HEK293 (cell line): ENCODE data around the gene ARL8A.

ENCODE experiments used
- CTCF ChIA-PET: fragments of 350-600 bp; formaldehyde crosslinking; extraction: SDS; loops from one replicate; lab custom pipeline; 2021; ENCODE audit warnings: antibody characterized with exemption; lab: Yijun Ruan, JAX
- POLR2A ChIA-PET: fragments of 300-600 bp; formaldehyde crosslinking; extraction: SDS; loops from one replicate; lab custom pipeline; 2020; ENCODE audit warnings: antibody characterized with exemption, inconsistent platforms; lab: Yijun Ruan, JAX
- H3K27ac ChIP-seq: fragments of 200-500 bp; sonication (Bioruptor generic); 2 replicates; pipeline ENCODE4 v1.5.1; 2014; ENCODE audit warnings: low read depth, low read length, control low read depth, inconsistent platforms; ENCODE audit errors: extremely low read depth
- H3K36me3 ChIP-seq, 2 experiments: fragments of 200-500 bp in 1 of 2; sonication (Bioruptor generic) in 1 of 2; 1 replicate in 1 of 2; 2 replicates in 1 of 2; pipeline ENCODE4 v1.5.1; 2014 to 2017; ENCODE audit warnings: inconsistent platforms in 2 of 2, low read length in 2 of 2; ENCODE audit not compliant: control insufficient read depth in 2 of 2, insufficient read depth in 1 of 2
- H3K4me1 ChIP-seq: fragments of 200-500 bp; sonication (Bioruptor generic); 2 replicates; pipeline ENCODE4 v1.5.1; 2014; ENCODE audit warnings: mild to moderate bottlenecking, low read length, inconsistent platforms; ENCODE audit not compliant: control insufficient read depth, insufficient read depth
- H3K4me3 ChIP-seq: 2 replicates; pipeline ENCODE4 v1.5.1; 2011; ENCODE audit warnings: low read depth, mild to moderate bottlenecking, control low read depth, low read length, moderate library complexity
- H3K9me3 ChIP-seq: fragments of 200-500 bp; sonication (Bioruptor generic); 2 replicates; pipeline ENCODE4 v1.5.1; 2014; ENCODE audit warnings: low read depth, low read length, inconsistent platforms; ENCODE audit not compliant: control insufficient read depth, insufficient read depth
- ATF2 ChIP-seq: fragments of 450-650 bp; formaldehyde crosslinking; IDR thresholded peaks from 2 replicates; pipeline ENCODE4 v1.5.1; 2016; ENCODE audit warnings: missing biosample characterization, missing genetic modification characterization, low read depth
- BCL11A ChIP-seq: fragments of 450-650 bp; formaldehyde crosslinking; IDR thresholded peaks from 2 replicates; pipeline ENCODE4 v1.5.1; 2016; ENCODE audit warnings: low read depth, missing biosample characterization, missing genetic modification characterization
- ELK4 ChIP-seq: IDR thresholded peaks from 2 replicates; pipeline ENCODE4 v1.6.1; 2011; ENCODE audit warnings: mild to moderate bottlenecking, low read depth, low read length, borderline replicate concordance
- FEZF1 ChIP-seq: fragments of 450-650 bp; formaldehyde crosslinking; IDR thresholded peaks from 2 replicates; pipeline ENCODE4 v1.5.1; 2016; ENCODE audit warnings: missing biosample characterization, missing genetic modification characterization
- GLI2 ChIP-seq: fragments of 450-650 bp; formaldehyde crosslinking; IDR thresholded peaks from 2 replicates; pipeline ENCODE4; 2017; ENCODE audit warnings: missing biosample characterization, missing genetic modification characterization, low read depth, borderline replicate concordance
- HOXC10 ChIP-seq: sonication (generic); formaldehyde crosslinking; IDR thresholded peaks from 2 replicates; pipeline ENCODE4 v1.8.1; 2023; ENCODE audit warnings: mild to moderate bottlenecking, missing genetic modification reagents
- KLF16 ChIP-seq: fragments of 450-650 bp; formaldehyde crosslinking; IDR thresholded peaks from 2 replicates; pipeline ENCODE4 v1.5.1; 2017; ENCODE audit warnings: missing biosample characterization, missing genetic modification characterization
- OSR2 ChIP-seq: fragments of 450-650 bp; formaldehyde crosslinking; IDR thresholded peaks from 2 replicates; pipeline ENCODE4 v1.5.1; 2016; ENCODE audit warnings: missing biosample characterization, missing genetic modification characterization
- SCRT1 ChIP-seq: fragments of 450-650 bp; formaldehyde crosslinking; IDR thresholded peaks from 2 replicates; pipeline ENCODE4 v1.5.1; 2016; ENCODE audit warnings: missing biosample characterization, missing genetic modification characterization, borderline replicate concordance
- YY2 ChIP-seq: fragments of 450-650 bp; formaldehyde crosslinking; IDR thresholded peaks from 2 replicates; pipeline ENCODE4 v1.5.1; 2016; ENCODE audit warnings: missing biosample characterization, missing genetic modification characterization
- ZBTB7A ChIP-seq: fragments of 450-650 bp; formaldehyde crosslinking; IDR thresholded peaks from 2 replicates; pipeline ENCODE4 v1.5.1; 2016; ENCODE audit warnings: low read depth, missing biosample characterization, missing genetic modification characterization
- ZNF138 ChIP-seq: fragments of 450-650 bp; formaldehyde crosslinking; IDR thresholded peaks from 2 replicates; pipeline ENCODE4 v1.5.1; 2016; ENCODE audit warnings: missing biosample characterization, missing genetic modification characterization, borderline replicate concordance
- ZNF16 ChIP-seq: fragments of 450-650 bp; formaldehyde crosslinking; IDR thresholded peaks from 2 replicates; pipeline ENCODE4 v1.5.1; 2016; ENCODE audit warnings: low read depth, missing biosample characterization, missing genetic modification characterization
- ZNF202 ChIP-seq: fragments of 450-650 bp; formaldehyde crosslinking; IDR thresholded peaks from 2 replicates; pipeline ENCODE4 v1.5.1; 2016; ENCODE audit warnings: missing biosample characterization, missing genetic modification characterization, borderline replicate concordance
- ZNF221 ChIP-seq: fragments of 450-650 bp; formaldehyde crosslinking; IDR thresholded peaks from 2 replicates; pipeline ENCODE4 v1.5.1; 2017; ENCODE audit warnings: missing biosample characterization, missing genetic modification characterization, borderline replicate concordance
- ZNF311 ChIP-seq: fragments of 450-650 bp; formaldehyde crosslinking; IDR thresholded peaks from 2 replicates; pipeline ENCODE4 v1.5.1; 2017; ENCODE audit warnings: missing biosample characterization, missing genetic modification characterization, borderline replicate concordance
- ZNF366 ChIP-seq: fragments of 450-650 bp; formaldehyde crosslinking; conservative IDR thresholded peaks from 2 replicates; pipeline ENCODE4 v1.5.1; 2016; ENCODE audit warnings: missing biosample characterization, missing genetic modification characterization
- ZNF529 ChIP-seq: fragments of 450-650 bp; formaldehyde crosslinking; IDR thresholded peaks from 2 replicates; pipeline ENCODE4 v1.5.1; 2017; ENCODE audit warnings: missing genetic modification characterization, missing biosample characterization; ENCODE audit not compliant: insufficient replicate concordance
- ZNF561 ChIP-seq: fragments of 450-650 bp; IDR thresholded peaks from 2 replicates; pipeline ENCODE4 v1.5.1; 2018; ENCODE audit warnings: missing biosample characterization, missing genetic modification characterization, borderline replicate concordance
- ZNF623 ChIP-seq: fragments of 450-650 bp; formaldehyde crosslinking; IDR thresholded peaks from 2 replicates; pipeline ENCODE4 v1.5.1; 2016; ENCODE audit warnings: missing biosample characterization, missing genetic modification characterization
- ZNF785 ChIP-seq: fragments of 450-650 bp; formaldehyde crosslinking; IDR thresholded peaks from 2 replicates; pipeline ENCODE4 v1.5.1; 2016; ENCODE audit warnings: missing biosample characterization, missing genetic modification characterization
- ZNF791 ChIP-seq: fragments of 450-650 bp; formaldehyde crosslinking; IDR thresholded peaks from 2 replicates; pipeline ENCODE4 v1.5.1; 2016; ENCODE audit warnings: missing biosample characterization, missing genetic modification characterization
- ZNF837 ChIP-seq: fragments of 450-650 bp; formaldehyde crosslinking; IDR thresholded peaks from 2 replicates; pipeline ENCODE4 v1.5.1; 2016; ENCODE audit warnings: missing biosample characterization, missing genetic modification characterization
- TF ChIP-seq, protein P1 (sequence below): fragments of 450-650 bp; IDR thresholded peaks from 2 replicates; pipeline ENCODE4 v1.5.1; 2018; ENCODE audit warnings: missing biosample characterization, missing genetic modification characterization
- TF ChIP-seq, protein P2 (sequence below): fragments of 450-650 bp; formaldehyde crosslinking; IDR thresholded peaks from 2 replicates; pipeline ENCODE4 v1.5.1; 2016; ENCODE audit warnings: missing biosample characterization, missing genetic modification characterization
- TF ChIP-seq, protein P3 (sequence below): fragments of 450-650 bp; formaldehyde crosslinking; IDR thresholded peaks from 2 replicates; pipeline ENCODE4 v1.5.1; 2016; ENCODE audit warnings: missing biosample characterization, missing genetic modification characterization

Gene ARL8A

GRCh38 chr1:202154148-202154765 is 9.7 kb upstream of the ARL8A start:
- Histone ChIP-seq H3K4me3 (no peak overlapping the region), H3K27ac (no peak overlapping the region), H3K9me3 (no peaks in the 10 kb centered on the region), H3K36me3 (no peaks in the 10 kb centered on the region), H3K4me1 (no peaks in the 10 kb centered on the region; the same call in 1 of the 2 replicates)
- TF ChIP-seq OSR2 (tag by site-specific recombination) (no peak), ZNF16 (tag by site-specific recombination) (no peak), ZNF791 (tag by site-specific recombination) (no peak), ZNF202 (tag by site-specific recombination) (no peak), ZBTB7A (tag by site-specific recombination) (no peak), ZNF311 (tag by site-specific recombination) (no peak), FEZF1 (no peak), ZNF529 (tag by site-specific recombination) (no peak), ZNF837 (tag by site-specific recombination) (no peak), ATF2 (tag by site-specific recombination) (no peak), ZNF366 (tag by site-specific recombination) (no peak)
- TF ChIP-seq, protein P1, sequence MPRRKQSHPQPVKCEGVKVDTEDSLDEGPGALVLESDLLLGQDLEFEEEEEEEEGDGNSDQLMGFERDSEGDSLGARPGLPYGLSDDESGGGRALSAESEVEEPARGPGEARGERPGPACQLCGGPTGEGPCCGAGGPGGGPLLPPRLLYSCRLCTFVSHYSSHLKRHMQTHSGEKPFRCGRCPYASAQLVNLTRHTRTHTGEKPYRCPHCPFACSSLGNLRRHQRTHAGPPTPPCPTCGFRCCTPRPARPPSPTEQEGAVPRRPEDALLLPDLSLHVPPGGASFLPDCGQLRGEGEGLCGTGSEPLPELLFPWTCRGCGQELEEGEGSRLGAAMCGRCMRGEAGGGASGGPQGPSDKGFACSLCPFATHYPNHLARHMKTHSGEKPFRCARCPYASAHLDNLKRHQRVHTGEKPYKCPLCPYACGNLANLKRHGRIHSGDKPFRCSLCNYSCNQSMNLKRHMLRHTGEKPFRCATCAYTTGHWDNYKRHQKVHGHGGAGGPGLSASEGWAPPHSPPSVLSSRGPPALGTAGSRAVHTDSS (tag by site-specific recombination), result no peak
- POLR2A ChIA-PET, result interaction anchor here (0.6 to 1.6 kb wide), 3 partner anchors 10 to 303 kb away, joined by 3 to 8 read pairs (median 3); partner anchors contain the start of genes ARL8A and UBE2T
- CTCF ChIA-PET, result interaction anchor here (0.5 to 3.8 kb wide), 22 partner anchors 8 to 601 kb away, joined by 3 to 20 read pairs (median 4); partner anchors contain the start of genes ARL8A and LGR6

DNA sequence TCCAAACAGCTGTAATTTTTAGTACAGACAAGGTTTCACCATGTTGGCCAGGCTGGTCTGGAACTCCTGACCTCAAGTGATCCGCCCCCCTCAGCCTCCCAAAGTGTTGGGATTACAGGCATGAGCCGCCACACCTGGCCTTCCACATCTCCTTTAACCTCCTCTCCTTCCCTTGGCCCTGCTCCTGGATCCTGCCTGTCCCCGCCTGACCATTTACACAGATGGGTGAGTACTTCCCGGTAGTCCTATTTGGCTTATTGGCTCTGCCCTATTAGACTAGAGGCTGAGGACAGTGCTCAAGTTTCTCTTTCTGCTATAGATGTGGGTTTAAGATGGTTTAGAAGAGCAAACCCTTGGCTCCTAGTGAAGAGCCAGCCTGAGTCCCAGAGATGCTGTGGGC is 8.7 kb upstream of the ARL8A start:
- no peaks in the 10 kb centered on the region for H3K9me3 ChIP-seq
- TF ChIP-seq YY2 (tag by site-specific recombination) (no peak), ZNF221 (tag by site-specific recombination) (no peak), ELK4 (no peak), OSR2 (tag by site-specific recombination) (no peak), GLI2 (tag by site-specific recombination) (no peak), KLF16 (tag by site-specific recombination) (no peak), BCL11A (no peak), ZNF785 (tag by site-specific recombination) (no peak), ZNF561 (no peak), SCRT1 (no peak), HOXC10 (CRISPR knock-in tag) (no peak), ZNF138 (tag by site-specific recombination) (no peak), ZNF623 (tag by site-specific recombination) (no peak)
- TF ChIP-seq, protein P2, sequence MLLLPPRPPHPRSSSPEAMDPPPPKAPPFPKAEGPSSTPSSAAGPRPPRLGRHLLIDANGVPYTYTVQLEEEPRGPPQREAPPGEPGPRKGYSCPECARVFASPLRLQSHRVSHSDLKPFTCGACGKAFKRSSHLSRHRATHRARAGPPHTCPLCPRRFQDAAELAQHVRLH (tag by site-specific recombination), result no peak
- TF ChIP-seq, protein P3, sequence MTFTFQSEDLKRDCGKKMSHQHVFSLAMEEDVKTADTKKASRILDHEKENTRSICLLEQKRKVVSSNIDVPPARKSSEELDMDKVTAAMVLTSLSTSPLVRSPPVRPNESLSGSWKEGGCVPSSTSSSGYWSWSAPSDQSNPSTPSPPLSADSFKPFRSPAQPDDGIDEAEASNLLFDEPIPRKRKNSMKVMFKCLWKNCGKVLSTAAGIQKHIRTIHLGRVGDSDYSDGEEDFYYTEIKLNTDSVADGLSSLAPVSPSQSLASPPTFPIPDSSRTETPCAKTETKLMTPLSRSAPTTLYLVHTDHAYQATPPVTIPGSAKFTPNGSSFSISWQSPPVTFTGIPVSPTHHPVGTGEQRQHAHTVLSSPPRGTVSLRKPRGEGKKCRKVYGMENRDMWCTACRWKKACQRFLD (tag by site-specific recombination), result no peak
- CTCF ChIA-PET, result interaction anchor here (1.4 to 3.8 kb wide), 4 partner anchors 9 to 32 kb away, joined by 3 to 20 read pairs (median 8); partner anchors contain the start of gene ARL8A
- H3K4me1 ChIP-seq, result no peaks in the 10 kb centered on the region; the same call in 1 of the 2 replicates
- POLR2A ChIA-PET, result no interaction called here
- H3K27ac ChIP-seq, result no peak overlapping the region
- H3K36me3 ChIP-seq, result no peaks in the 10 kb centered on the region
- no peak overlapping the region for H3K4me3 ChIP-seq
